K562 (cell line): ENCODE data around the gene OR2V2. TPM values are rescaled to one million over a fixed set of nuclear protein-coding genes. Genes with fewer than 3 reads are reported as not detected.

Experiments used
- ARHGAP35 ChIP-seq: fragments of 450-650 bp; IDR thresholded peaks from 2 replicates; pipeline ENCODE4 v1.6.1; 2018; ENCODE audit not compliant: partially characterized antibody
- DMBX1 ChIP-seq: fragments of 250-450 bp; sonication (Bioruptor Pico); IDR thresholded peaks from 2 replicates; pipeline ENCODE4 v1.8.0; 2022; ENCODE audit warnings: inconsistent platforms, mild to moderate bottlenecking, moderate library complexity, borderline replicate concordance
- ESRRB ChIP-seq: fragments of 250-450 bp; sonication (Bioruptor Pico); IDR thresholded peaks from 2 replicates; pipeline ENCODE4 v1.5.0; 2020; ENCODE audit warnings: mild to moderate bottlenecking, moderate library complexity, borderline replicate concordance
- FOXJ2 ChIP-seq: fragments of 200-800 bp; sonication (Bioruptor generic); IDR thresholded peaks from 2 replicates; pipeline ENCODE4 v1.6.1; 2016; ENCODE audit warnings: missing genetic modification characterization, missing compliant biosample characterization
- MITF ChIP-seq: IDR thresholded peaks from 2 replicates; pipeline ENCODE4 v1.6.1; 2014; ENCODE audit warnings: antibody characterized with exemption
- REST ChIP-seq, 2 experiments: fragments of 450-650 bp; formaldehyde crosslinking in 1 of 2; IDR thresholded peaks; 2 replicates each; pipeline versions ENCODE4 v1.4.0 to v1.6.1; 2014 to 2020; ENCODE audit warnings: mild to moderate bottlenecking in 2 of 2, borderline replicate concordance in 1 of 2, low read depth in 1 of 2
- TCF3 ChIP-seq: sonication (generic); formaldehyde crosslinking; IDR thresholded peaks from 2 replicates; pipeline ENCODE4 v1.4.0; 2020; ENCODE audit warnings: mild to moderate bottlenecking, missing genetic modification reagents
- TEAD1 ChIP-seq, 2 experiments: fragments of 450-650 bp in 1 of 2; sonication (generic) in 1 of 2; formaldehyde crosslinking; IDR thresholded peaks; 2 replicates each; pipeline versions ENCODE4 v1.4.0 to v1.8.0; 2020 to 2022; ENCODE audit warnings: mild to moderate bottlenecking in 2 of 2, missing genetic modification reagents in 1 of 2
- VEZF1 ChIP-seq: fragments of 200-800 bp; sonication (Bioruptor generic); IDR thresholded peaks from 2 replicates; pipeline ENCODE4 v1.6.1; 2017; ENCODE audit warnings: missing genetic modification characterization, missing compliant biosample characterization
- ZNF23 ChIP-seq: fragments of 250-450 bp; sonication (Bioruptor Pico); IDR thresholded peaks from 2 replicates; pipeline ENCODE4 v1.4.0; 2020; ENCODE audit warnings: mild to moderate bottlenecking
- ZNF232 ChIP-seq: sonication (generic); formaldehyde crosslinking; IDR thresholded peaks from 2 replicates; pipeline ENCODE4 v1.8.0; 2022; ENCODE audit warnings: mild to moderate bottlenecking, missing genetic modification reagents
- ZNF41 ChIP-seq: fragments of 250-450 bp; sonication (Bioruptor Pico); conservative IDR thresholded peaks from 2 replicates; pipeline ENCODE4 v1.4.0; 2020; ENCODE audit warnings: mild to moderate bottlenecking
- ZNF583 ChIP-seq: fragments of 250-450 bp; sonication (Bioruptor Pico); IDR thresholded peaks from 2 replicates; pipeline ENCODE4 v1.4.0; 2020
- polyA plus RNA-seq, 8 experiments: library from polyadenylated mRNA; depleted of rRNA in 4 of 8; stranded (reverse) in 5 of 8; unstranded in 3 of 8; fragments of >200 nt; fragmentation: Nextera tagmentation in 2 of 8; fragmentation: Illumina TruSeq in 1 of 8; extraction: Ambion mirVana in 2 of 8; extraction: Trizol in 1 of 8; gene quantifications; 2 replicates each; pipeline versions ENCODE4 v1.2.1 to v1.2.3, GENCODE V29; 2011 to 2014; ENCODE audit warnings: inconsistent platforms in 1 of 8, missing spikeins in 1 of 8
- total RNA-seq, 7 experiments: library from RNA; depleted of rRNA in 6 of 7; stranded (reverse); fragments of >200 nt in 6 of 7; fragmentation: Illumina TruSeq in 2 of 7; extraction: Trizol in 2 of 7; gene quantifications; 2 replicates each; pipeline versions ENCODE4 v1.2.1 to v1.2.3, GENCODE V29; 2011 to 2021; ENCODE audit warnings: low replicate concordance in 1 of 7

Gene OR2V2
- total and polyA plus RNA-seq, 9 of the 15 experiments (the other 6 are each of a cell fraction or from before 2014, with no cell fraction given): 0.01 TPM; not detected in 8

GRCh38 chr5:181163487-181164075, 16.2 kb downstream of the OR2V2 start (continued):
- no peak for TF ChIP-seq ESRRB (CRISPR knock-in tag)
- 0 out of 4 replicates have a peak, but pooled peaks of 1 of the 2 experiments have one; percentile 2 for TF ChIP-seq TEAD1 (CRISPR knock-in tag; IDR thresholded peaks at IDR 0.05)
- no peak for TF ChIP-seq ZNF41 (CRISPR knock-in tag)
- no peak for TF ChIP-seq ZNF232 (CRISPR knock-in tag)
- TF ChIP-seq REST (IDR thresholded peaks at IDR 0.05; ENCODE audit: borderline replicate concordance): no peak; the same call in 1 of the 2 replicates
- TF ChIP-seq REST (CRISPR knock-in tag; IDR thresholded peaks at IDR 0.05; ENCODE audit: low read depth): 0 out of 2 replicates have a peak, but pooled peaks have one; percentile 44
- TF ChIP-seq FOXJ2 (tag): no peak
- no peak for TF ChIP-seq TCF3 (CRISPR knock-in tag)
- TF ChIP-seq MITF: no peak
- TF ChIP-seq ZNF23 (CRISPR knock-in tag): no peak
- TF ChIP-seq DMBX1 (CRISPR knock-in tag): peak; percentile 64; the same call in 1 of the 2 replicates
- no peak for TF ChIP-seq ZNF583 (CRISPR knock-in tag)
- TF ChIP-seq VEZF1: 0 out of 2 replicates have a peak, but pooled peaks have one; percentile 16
- no peak for TF ChIP-seq ARHGAP35
